Neural progenitor cell (in vitro differentiated cells): ENCODE measurements around the gene CETP. TPM values are rescaled to one million over a fixed set of nuclear protein-coding genes. Genes with fewer than 3 reads are reported as not detected.
A peak's percentile ranks its signal among the peaks of the same experiment; 100 is the strongest.

Experiments
- DNase-seq: peaks from one replicate; pipeline ENCODE4 v3.0.0-alpha.2; 2016; ENCODE audit warnings: low spot score
- H2AFZ ChIP-seq: fragments of 200-600 bp; sonication (generic); replicated peaks from 2 replicates; pipeline ENCODE4 v1.6.1; 2016; ENCODE audit warnings: antibody characterized with exemption
- H3F3A ChIP-seq: fragments of 200-600 bp; sonication (generic); 2 replicates; pipeline ENCODE4 v1.6.1; 2016; ENCODE audit warnings: antibody characterized with exemption, low read depth
- H3K27ac ChIP-seq: fragments of 200-600 bp; sonication (generic); 2 replicates; pipeline ENCODE4 v1.5.1; 2016; ENCODE audit warnings: mild to moderate bottlenecking
- H3K27me3 ChIP-seq: fragments of 200-600 bp; sonication (generic); 2 replicates; pipeline ENCODE4 v1.6.1; 2016; ENCODE audit warnings: mild to moderate bottlenecking, moderate library complexity
- H3K36me3 ChIP-seq: fragments of 200-600 bp; sonication (generic); 2 replicates; pipeline ENCODE4 v1.5.1; 2016
- H3K4me1 ChIP-seq: fragments of 200-600 bp; sonication (generic); 2 replicates; pipeline ENCODE4 v1.6.1; 2016; ENCODE audit warnings: mixed run types
- H3K4me2 ChIP-seq: fragments of 200-600 bp; sonication (generic); 2 replicates; pipeline ENCODE4 v1.6.1; 2016
- H3K4me3 ChIP-seq: fragments of 200-600 bp; sonication (generic); 2 replicates; pipeline ENCODE4 v1.5.1; 2016
- H3K79me2 ChIP-seq: fragments of 200-600 bp; sonication (generic); 2 replicates; pipeline ENCODE4 v1.6.1; 2016; ENCODE audit warnings: low read depth
- H3K9ac ChIP-seq: fragments of 200-600 bp; sonication (generic); 2 replicates; pipeline ENCODE4 v1.6.1; 2016
- H3K9me3 ChIP-seq: fragments of 200-600 bp; sonication (generic); 2 replicates; pipeline ENCODE4 v1.5.1; 2016; ENCODE audit warnings: low read depth
- H4K20me1 ChIP-seq: fragments of 200-600 bp; sonication (generic); 2 replicates; pipeline ENCODE4 v1.6.1; 2016; ENCODE audit warnings: low read depth
- H3K27ac Mint-ChIP-seq: 3 replicates; pipeline ENCODE4 v1.8.0; 2021; ENCODE audit warnings: mixed read lengths
- H3K27me3 Mint-ChIP-seq: 2 replicates; pipeline ENCODE4 v1.8.0; 2022; ENCODE audit warnings: low read depth, mild to moderate bottlenecking, inconsistent platforms, moderate library complexity, mixed read lengths; ENCODE audit not compliant: insufficient read depth
- H3K36me3 Mint-ChIP-seq: 3 replicates; pipeline ENCODE4 v1.8.0; 2021; ENCODE audit warnings: mixed read lengths
- H3K4me1 Mint-ChIP-seq: 3 replicates; pipeline ENCODE4 v1.8.0; 2021; ENCODE audit warnings: mixed read lengths
- H3K4me3 Mint-ChIP-seq: 3 replicates; pipeline ENCODE4 v1.8.0; 2021; ENCODE audit warnings: mild to moderate bottlenecking, moderate library complexity, mixed read lengths
- H3K9me3 Mint-ChIP-seq: 3 replicates; pipeline ENCODE4 v1.8.0; 2020; ENCODE audit warnings: mixed read lengths
- CTCF ChIP-seq: fragments of 200-600 bp; sonication (generic); IDR thresholded peaks from 2 replicates; pipeline ENCODE4 v1.5.1; 2017; ENCODE audit warnings: antibody characterized with exemption, mild to moderate bottlenecking
- EZH2 ChIP-seq: fragments of 200-600 bp; sonication (generic); IDR thresholded peaks from 2 replicates; pipeline ENCODE4 v1.6.1; 2017; ENCODE audit warnings: antibody characterized with exemption, mild to moderate bottlenecking, moderate library complexity
- EZH2phosphoT487 ChIP-seq: fragments of 200-600 bp; sonication (generic); IDR thresholded peaks from 2 replicates; pipeline ENCODE4 v1.6.1; 2017; ENCODE audit warnings: antibody characterized with exemption
- total RNA-seq: library from RNA; depleted of rRNA; stranded (reverse); fragments of >200 nt; gene quantifications from 2 replicates; pipeline ENCODE4 v1.2.3, GENCODE V29; 2015; ENCODE audit warnings: low replicate concordance

CETP gene
- total RNA-seq, 1 donor from 2014 or later, result 0.28 TPM

GRCh38 chr16:56995136-56995805 lies 33.5 kb downstream of the CETP start:
- H3K9me3 Mint-ChIP-seq, result no peaks in the 10 kb centered on the region
- Histone ChIP-seq H2AFZ (peak overlapping the region; percentile 77), H3F3A (no peaks in the 10 kb centered on the region), H3K27ac (no peak overlapping the region), H3K4me1 (peaks cover 9% of the 10 kb centered on the region), H3K36me3 (no peaks in the 10 kb centered on the region), H3K79me2 (no peaks in the 10 kb centered on the region), H4K20me1 (no peaks in the 10 kb centered on the region), H3K9ac (no peak overlapping the region), H3K9me3 (no peaks in the 10 kb centered on the region), H3K4me3 (no peak overlapping the region), H3K27me3 (peaks cover 19% of the 10 kb centered on the region), H3K4me2 (no peak overlapping the region)
- no peaks in the 10 kb centered on the region for H3K36me3 Mint-ChIP-seq
- H3K27ac Mint-ChIP-seq, result no peak overlapping the region
- TF ChIP-seq EZH2 (no peak), EZH2phosphoT487 (no peak), CTCF (no peak)
- peaks cover 6% of the 10 kb centered on the region for H3K4me1 Mint-ChIP-seq
- H3K27me3 Mint-ChIP-seq, result peaks cover 21% of the 10 kb centered on the region
- H3K4me3 Mint-ChIP-seq, result no peak overlapping the region
- no peak for DNase-seq

- Mint-ChIP-seq H3K27ac (no peak overlapping the region), H3K9me3 (no peaks in the 10 kb centered on the region), H3K27me3 (peaks cover 15% of the 10 kb centered on the region), H3K36me3 (no peaks in the 10 kb centered on the region), H3K4me3 (no peak overlapping the region), H3K4me1 (peaks cover 5% of the 10 kb centered on the region)
- no peak for TF ChIP-seq EZH2phosphoT487
- TF ChIP-seq CTCF, result no peak
- no peak for TF ChIP-seq EZH2
- Histone ChIP-seq H3K27ac (no peak overlapping the region), H3K36me3 (no peaks in the 10 kb centered on the region), H3K4me2 (no peak overlapping the region), H2AFZ (no peak overlapping the region), H3K27me3 (no peaks in the 10 kb centered on the region), H3K4me1 (peaks cover 9% of the 10 kb centered on the region), H3K9ac (no peak overlapping the region), H3K9me3 (no peaks in the 10 kb centered on the region), H4K20me1 (no peaks in the 10 kb centered on the region), H3K79me2 (no peaks in the 10 kb centered on the region), H3K4me3 (no peak overlapping the region), H3F3A (no peaks in the 10 kb centered on the region)
- no peak for DNase-seq
Measured at GRCh38 chr16:56997264-56997663, 35.5 kb downstream of the CETP start.

DNA sequence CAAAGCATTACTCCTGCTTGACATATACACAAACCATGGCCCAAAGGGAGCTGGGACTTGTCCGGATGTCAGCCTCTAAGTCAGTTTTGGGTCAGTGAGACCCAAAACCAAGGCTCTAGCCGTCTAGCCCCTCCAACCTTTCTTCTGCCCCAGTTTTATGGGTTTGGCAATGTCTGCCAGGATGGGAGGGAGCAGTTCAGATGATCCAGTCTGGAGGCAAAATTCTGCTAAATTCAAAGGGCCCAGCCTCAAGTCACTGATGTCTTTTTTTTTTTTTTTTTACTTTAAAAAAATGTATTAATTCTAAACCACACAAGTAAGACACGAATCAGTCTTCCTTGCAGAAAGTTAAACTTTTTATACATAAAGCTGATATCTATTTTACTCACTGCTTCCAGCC lies 36.2 kb downstream of the CETP start:
- H2AFZ ChIP-seq, result no peak overlapping the region
- H3K4me1 ChIP-seq, result peaks cover 9% of the 10 kb centered on the region
- Mint-ChIP-seq H3K27me3 (peaks cover 15% of the 10 kb centered on the region), H3K4me3 (no peak overlapping the region), H3K4me1 (peaks cover 5% of the 10 kb centered on the region), H3K36me3 (no peaks in the 10 kb centered on the region), H3K9me3 (no peaks in the 10 kb centered on the region), H3K27ac (no peak overlapping the region)
- H3K27ac ChIP-seq, result no peak overlapping the region
- no peaks in the 10 kb centered on the region for H3K9me3 ChIP-seq
- no peaks in the 10 kb centered on the region for H4K20me1 ChIP-seq
- H3K4me3 ChIP-seq, result no peak overlapping the region
- TF ChIP-seq EZH2, result no peak
- no peak for TF ChIP-seq CTCF
- TF ChIP-seq EZH2phosphoT487, result no peak
- no peaks in the 10 kb centered on the region for H3K79me2 ChIP-seq
- no peak overlapping the region for H3K4me2 ChIP-seq
- H3K36me3 ChIP-seq, result no peaks in the 10 kb centered on the region
- no peaks in the 10 kb centered on the region for H3K27me3 ChIP-seq
- H3K9ac ChIP-seq, result no peak overlapping the region
- no peak for DNase-seq
- H3F3A ChIP-seq, result no peaks in the 10 kb centered on the region
